ENCODE measurements around the gene KRTAP10-6.

DNA sequence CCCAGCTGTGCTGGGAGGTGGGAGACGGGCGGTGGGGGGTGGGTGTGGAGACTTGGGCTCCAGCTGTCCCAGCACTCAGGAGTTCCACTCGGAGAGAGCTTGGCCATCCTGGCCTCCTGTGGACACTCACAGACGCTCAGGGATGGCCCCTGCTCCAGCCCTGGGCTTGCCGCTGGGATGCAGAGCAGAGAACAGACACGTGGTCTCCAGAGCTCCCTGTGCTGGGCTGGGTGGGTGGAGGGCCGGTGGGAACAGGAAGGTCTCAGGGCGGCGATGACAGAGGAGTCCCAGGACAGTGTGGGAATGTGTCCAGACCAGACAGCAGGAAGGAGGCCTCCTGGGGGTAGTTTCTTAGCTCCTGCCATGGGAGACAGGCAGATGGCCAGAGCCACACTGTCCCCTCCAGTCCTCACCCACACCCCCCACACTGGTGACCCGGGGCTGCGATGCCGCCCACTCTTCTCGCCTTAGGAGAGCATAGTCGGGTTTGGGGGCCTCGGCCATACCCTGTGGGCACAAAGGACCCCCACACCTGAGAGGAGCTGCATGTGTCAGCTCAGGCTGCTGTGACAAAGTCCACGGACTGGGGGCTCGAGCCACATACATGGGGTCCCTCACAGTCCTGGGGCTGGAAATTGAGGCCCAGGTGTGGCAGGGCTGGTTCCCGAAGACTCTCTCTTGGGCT is 36.5 kb upstream of the KRTAP10-6 start:
- TF ChIP-seq CTCF (IDR thresholded peaks at IDR 0.05): no peak
- no peak for TF ChIP-seq EP300 (IDR thresholded peaks at IDR 0.05)
- no peak for TF ChIP-seq JUNB (IDR thresholded peaks at IDR 0.05)
- no peak for TF ChIP-seq RFX5 (IDR thresholded peaks at IDR 0.05)
- TF ChIP-seq REST (IDR thresholded peaks at IDR 0.05): no peak
- TF ChIP-seq, protein P1, sequence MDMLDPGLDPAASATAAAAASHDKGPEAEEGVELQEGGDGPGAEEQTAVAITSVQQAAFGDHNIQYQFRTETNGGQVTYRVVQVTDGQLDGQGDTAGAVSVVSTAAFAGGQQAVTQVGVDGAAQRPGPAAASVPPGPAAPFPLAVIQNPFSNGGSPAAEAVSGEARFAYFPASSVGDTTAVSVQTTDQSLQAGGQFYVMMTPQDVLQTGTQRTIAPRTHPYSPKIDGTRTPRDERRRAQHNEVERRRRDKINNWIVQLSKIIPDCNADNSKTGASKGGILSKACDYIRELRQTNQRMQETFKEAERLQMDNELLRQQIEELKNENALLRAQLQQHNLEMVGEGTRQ (IDR thresholded peaks at IDR 0.05): no peak
- no peak for TF ChIP-seq EHMT2 (IDR thresholded peaks at IDR 0.05; ENCODE audit: low read depth)
- no peak for TF ChIP-seq RAD21 (conservative IDR thresholded peaks at IDR 0.05 in 1 of 2, IDR thresholded peaks at IDR 0.05 in 1 of 2)
- TF ChIP-seq MYC (IDR thresholded peaks at IDR 0.05; ENCODE audit: borderline replicate concordance, low read length): no peak
- TF ChIP-seq POLR2A (IDR thresholded peaks at IDR 0.05; ENCODE audit: low read length): no peak
- no peak for TF ChIP-seq SMC3 (IDR thresholded peaks at IDR 0.05)
- TF ChIP-seq KDM5A (IDR thresholded peaks at IDR 0.05): no peak
- no peak for TF ChIP-seq RCOR1 (IDR thresholded peaks at IDR 0.05; ENCODE audit: low read depth, low read length)
- no peak for TF ChIP-seq MAZ (IDR thresholded peaks at IDR 0.05; ENCODE audit: borderline replicate concordance, low read depth, low read length)
